HG03354 (cell line): Measurements from ENCODE around the gene ACOXL.

Source experiments
- ATAC-seq: cut with Tn5 transposase; IDR thresholded peaks from one replicate; pipeline ENCODE4 v1.9.1; 2021; ENCODE audit warnings: mild to moderate bottlenecking; ENCODE audit not compliant: unreplicated experiment, poor library complexity, severe bottlenecking

Gene ACOXL

GRCh38 chr2:111015283-111015995 lies 283.1 kb downstream of the ACOXL start:
- no peak for ATAC-seq

DNA sequence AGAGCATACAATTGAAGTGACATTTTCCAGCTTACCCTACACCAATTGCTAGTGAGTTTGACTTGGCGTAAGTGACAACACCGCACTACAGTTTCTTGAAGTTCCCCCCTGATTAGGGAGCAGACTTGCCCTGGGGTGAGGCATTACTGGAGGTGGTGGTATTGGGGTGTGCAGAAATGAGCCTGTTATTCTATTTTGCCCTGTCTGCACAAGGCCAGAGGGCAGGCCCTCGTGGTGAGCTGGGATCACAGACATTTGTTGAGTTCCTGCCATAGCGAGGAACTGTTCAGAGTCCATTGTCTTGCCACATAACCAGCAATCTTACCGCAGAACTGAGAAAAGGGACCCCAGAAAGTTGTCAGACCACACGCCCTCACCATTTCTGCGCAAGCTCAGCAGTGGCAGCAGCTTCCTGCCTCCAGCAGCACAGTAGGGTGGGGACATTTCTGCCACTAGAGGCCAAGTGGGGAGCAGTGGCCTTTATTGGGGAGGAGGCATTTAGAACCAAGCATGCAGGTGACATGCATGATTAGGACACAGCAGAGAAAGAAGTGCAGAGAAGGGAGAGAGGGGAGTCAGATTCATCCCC lies 284.8 kb downstream of the ACOXL start:
- ATAC-seq, result no peak

DNA sequence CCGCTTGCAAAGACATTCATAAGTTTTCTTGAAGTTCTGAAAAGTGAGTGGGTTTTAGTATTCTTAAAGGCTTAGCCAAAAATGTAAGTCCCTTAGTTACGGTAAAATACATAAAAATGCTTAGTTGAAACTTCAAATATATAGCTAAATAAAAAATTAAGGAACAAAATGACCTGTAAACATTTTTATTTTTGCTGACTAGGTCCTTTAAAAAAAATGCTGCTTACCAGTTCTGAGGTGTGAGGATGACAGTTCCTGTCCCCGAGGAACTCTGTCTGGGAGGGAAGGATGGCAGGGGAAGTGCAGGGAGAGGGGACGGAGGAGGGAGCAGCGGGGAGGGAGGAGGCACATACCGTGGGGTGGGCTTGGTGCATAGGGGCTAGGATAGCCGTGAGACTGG lies 285.5 kb downstream of the ACOXL start:
- ATAC-seq, result no peak

DNA sequence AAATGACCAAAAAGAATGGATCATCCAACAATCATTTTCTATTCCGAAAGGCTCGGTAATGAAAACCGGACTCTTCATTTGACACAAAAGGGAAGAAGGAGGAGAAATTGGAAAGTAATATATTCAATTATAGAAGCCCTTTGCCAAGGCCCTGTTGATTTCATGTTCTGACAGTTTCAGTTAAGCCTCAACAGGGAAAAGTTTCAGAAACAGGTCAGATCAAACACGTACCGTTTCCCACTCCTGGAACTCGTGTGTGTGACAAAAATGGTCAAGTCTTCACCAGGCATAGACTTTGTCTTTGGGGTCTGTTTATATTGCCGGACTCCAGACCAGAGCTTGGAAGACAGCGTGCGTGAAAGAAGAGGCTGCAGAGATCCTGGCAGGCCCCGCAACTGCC lies 287.0 kb downstream of the ACOXL start:
- no peak for ATAC-seq

- no peak for ATAC-seq
Measured at GRCh38 chr2:111022633-111023032, 290.3 kb downstream of the ACOXL start.

DNA sequence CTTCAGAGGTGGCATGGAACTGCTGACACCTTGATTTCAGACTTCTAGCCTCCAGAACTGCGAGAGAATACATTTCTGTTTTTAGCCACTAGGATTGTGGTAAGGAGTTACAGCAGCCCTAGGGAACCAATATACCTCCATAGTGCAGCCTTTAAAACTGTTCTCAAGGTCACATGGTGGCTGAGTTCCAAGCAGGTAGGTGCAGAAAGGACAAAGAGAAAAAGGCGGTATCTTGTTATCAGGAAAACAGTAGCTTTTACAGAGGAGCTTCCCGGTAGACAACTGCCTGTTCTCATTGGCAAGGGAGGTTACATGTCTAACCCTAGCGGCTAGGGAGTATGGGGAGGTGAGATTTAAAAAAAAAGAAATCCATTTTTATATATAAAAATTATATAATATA lies 292.1 kb downstream of the ACOXL start:
- ATAC-seq, result no peak

GRCh38 chr2:111025288-111025687 lies 292.9 kb downstream of the ACOXL start:
- ATAC-seq, result no peak

DNA sequence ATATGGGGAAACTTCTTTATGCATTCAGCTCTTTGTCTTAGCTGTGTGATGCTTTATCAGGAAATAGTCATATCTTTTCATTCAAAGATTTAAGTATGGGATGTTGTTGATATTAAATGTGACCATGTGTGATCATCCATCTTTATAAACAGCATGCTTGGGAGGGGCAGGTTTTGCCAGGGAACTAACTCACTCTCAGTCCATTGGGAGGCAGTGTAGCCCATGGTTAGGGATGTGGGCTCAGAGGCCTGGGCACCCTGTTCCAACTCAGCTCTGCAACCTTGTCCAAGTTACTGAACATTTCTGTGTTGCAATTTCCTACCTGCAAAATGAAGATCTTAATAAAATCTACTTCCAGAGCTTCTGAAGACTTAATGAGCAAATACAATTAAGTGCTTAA lies 296.3 kb downstream of the ACOXL start:
- ATAC-seq, result no peak

GRCh38 chr2:111029181-111029927 lies 297.0 kb downstream of the ACOXL start:
- no peak for ATAC-seq

- ATAC-seq, result no peak
Measured at GRCh38 chr2:111030260-111030891, 298.0 kb downstream of the ACOXL start.

GRCh38 chr2:111030945-111031344 lies 298.6 kb downstream of the ACOXL start:
- no peak for ATAC-seq

- ATAC-seq, result no peak
Measured at GRCh38 chr2:111031546-111032478, 299.4 kb downstream of the ACOXL start.

DNA sequence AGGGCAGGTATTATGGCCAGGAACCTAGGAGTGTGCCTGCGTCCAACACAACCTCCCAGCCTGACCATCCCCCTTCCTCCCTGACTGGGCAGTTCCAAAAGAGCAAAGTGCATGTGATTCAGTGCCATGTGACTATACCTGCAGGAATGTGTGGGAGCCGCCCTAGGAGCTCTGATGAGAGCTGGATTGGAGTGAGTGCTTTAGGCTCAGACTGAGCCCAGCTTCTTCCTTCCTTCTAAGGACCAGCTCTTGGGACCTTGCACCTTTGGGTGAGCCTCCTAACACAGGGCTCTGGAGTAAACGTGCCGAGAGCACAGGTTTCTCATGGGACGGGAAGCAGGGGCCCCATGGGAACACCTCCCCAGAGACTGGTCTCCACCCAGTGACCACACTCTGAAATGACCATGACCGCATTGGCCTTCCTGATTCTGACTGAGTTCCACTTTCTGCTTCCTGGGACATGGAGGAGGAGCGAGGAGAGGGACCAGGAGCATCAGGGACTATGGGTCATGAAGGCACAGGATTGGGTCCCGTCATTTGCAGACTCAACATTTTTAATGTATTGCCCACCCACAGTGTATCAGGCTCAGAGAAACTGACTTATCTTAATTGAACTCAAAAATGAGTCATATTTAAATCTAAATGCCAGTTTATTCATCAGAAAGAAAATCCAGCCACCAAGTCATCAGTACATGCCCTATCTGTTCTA lies 300.5 kb downstream of the ACOXL start:
- ATAC-seq, result no peak

DNA sequence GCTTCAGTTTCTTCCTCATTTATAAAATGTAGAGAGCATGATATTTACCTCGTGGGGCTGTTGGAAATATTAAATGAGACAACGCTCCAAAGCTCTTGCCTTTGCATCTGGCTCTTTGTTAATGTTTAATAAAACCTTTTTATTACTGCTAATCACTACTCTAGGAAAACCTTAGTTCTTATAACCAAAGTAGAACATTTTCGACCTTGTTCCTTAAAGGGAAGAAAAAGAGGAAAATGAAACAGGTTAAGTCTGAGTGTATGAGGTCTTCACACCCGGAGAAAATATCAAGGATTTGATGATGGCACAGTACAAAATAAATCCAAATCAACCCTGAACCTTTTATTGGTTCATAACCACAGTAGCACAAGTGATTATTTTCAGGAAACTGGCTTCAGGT lies 301.8 kb downstream of the ACOXL start:
- no peak for ATAC-seq

- no peak for ATAC-seq
Measured at GRCh38 chr2:111034606-111035005, 302.2 kb downstream of the ACOXL start.

DNA sequence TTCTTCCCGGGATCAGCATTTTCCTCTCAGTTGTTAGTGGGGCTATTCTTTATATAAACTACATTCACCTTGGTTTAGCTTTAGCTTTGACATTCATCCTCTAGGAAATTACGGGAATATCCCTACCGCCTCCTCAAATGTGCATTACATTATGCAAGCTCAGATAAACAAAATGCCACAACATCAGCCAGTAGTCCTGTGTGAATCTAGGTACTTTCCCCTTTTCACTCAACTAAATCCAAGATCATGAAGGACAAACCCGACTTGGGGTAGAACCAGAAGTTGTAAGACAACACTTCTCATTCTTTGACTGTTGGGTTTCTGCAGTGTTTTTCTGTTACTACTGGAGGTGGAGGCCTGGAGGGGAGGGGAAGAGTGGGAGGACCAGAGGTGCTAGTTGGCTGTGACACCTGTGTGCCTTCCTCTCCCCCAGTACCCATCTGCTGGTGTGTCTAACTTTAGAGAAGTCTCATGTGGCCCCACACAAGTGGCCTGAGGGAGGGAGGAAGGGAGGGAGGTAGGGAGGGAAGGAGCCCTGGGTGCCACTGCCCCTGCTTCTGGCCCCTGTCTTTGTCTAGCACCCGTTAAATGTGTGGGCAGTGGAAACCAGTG lies 303.6 kb downstream of the ACOXL start:
- ATAC-seq, result no peak

- no peak for ATAC-seq
Measured at GRCh38 chr2:111037128-111037527, 304.8 kb downstream of the ACOXL start.

- ATAC-seq, result no peak
Measured at GRCh38 chr2:111039628-111040383, 307.4 kb downstream of the ACOXL start.
